NCI-H128 (cell line): ENCODE measurements around the gene CACNA2D4.

Experiments used
- DNase-seq: peaks from one replicate; lab custom pipeline; 2025; ENCODE audit not compliant: unreplicated experiment; lab: John Stamatoyannopoulos, UW

CACNA2D4 gene

DNA sequence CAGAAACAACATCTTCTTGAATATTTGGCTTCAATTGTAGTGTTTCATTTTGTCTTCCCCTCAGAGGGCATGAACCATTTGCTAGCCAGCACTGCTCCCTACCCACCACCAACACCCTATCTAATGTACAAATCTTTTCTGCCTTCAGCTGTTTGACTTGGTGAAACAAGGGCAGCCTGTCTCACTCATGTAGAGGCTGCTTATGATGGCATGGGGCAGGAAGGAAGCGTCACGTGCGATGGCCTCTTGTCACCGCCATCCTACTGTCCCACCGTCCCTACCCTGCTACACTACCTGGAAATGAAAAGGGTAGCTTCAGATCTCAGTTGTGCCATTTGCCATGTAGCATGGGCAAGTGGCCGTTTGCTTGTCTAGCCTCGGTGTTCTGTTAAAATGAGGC lies 128.0 kb downstream of the CACNA2D4 start:
- DNase-seq: no peak

DNA sequence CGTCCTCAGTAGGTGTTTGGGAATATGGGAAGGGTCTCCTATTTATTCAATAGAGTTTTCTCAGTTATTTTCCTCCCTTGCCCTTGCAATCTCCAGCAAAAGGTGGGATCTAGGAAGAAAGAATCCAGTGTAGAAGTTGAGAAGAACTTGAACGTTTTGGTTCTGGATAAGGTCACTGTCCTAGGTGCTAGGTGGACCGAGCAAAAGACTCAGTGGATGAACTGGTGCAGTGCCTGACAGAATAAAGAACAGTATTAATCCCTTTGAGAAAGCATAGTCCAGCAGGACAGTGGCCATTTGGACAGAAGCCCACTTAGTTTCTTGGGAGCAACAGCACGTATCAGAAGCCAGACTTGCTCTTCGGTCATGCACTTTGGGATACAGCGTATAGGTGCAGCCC lies 130.7 kb downstream of the CACNA2D4 start:
- DNase-seq: no peak

DNA sequence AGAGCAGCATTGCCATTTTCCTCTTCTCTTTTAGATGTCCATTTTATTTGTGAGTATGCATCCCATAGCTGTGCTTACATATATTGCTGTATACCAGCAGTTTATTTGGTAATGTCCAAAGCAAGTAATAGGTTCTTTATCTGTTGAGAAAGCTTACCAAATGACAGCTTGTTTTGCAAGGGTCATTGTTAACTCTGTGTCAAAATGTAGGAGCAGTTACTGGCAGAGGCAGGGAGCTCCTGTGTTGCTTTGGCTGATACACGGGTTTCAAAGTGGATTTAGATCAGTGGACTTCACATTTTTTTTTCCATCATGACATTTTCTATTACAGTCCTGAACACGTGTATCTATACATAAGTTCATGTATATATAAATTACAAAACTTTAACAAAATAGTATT lies 136.2 kb downstream of the CACNA2D4 start:
- DNase-seq: no peak

DNA sequence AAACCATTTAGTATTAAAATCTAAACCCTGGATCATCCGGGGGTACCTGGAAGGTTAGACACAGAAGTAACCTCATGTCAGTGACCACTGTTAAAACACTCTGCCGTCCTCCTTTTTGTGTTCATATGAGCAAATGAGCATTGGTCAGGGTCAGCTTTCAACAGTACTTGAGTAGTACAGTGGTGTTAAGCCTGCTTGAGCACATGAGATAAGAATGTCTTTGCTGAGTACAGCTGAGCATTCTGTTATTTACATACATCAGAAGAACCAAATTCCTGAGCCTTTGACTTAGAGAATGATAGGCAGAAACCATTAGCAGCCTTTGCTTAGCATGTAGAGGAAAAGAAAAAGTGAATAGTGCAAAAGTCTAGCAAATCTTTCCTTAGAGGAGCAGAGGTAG lies 136.7 kb downstream of the CACNA2D4 start:
- DNase-seq: no peak

DNA sequence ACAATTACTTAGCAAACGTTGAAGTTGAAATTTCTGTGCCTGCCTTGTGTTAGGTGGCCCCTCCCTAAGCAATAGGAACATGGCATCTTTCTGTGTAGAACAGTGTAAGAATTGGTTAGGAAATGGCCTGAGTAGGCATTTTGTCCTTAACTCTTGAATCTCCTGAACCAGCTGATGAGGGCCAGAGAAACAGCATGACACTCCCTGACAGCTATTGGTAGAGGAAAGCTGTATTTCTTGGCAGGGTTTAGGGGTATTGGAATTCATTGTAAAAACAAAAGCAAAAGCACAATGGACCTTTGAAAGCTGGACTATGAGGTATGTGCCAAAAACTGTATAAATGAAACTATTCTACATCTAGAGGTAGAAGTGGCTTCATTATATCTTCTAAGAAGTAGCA lies 138.7 kb downstream of the CACNA2D4 start:
- no peak for DNase-seq

DNA sequence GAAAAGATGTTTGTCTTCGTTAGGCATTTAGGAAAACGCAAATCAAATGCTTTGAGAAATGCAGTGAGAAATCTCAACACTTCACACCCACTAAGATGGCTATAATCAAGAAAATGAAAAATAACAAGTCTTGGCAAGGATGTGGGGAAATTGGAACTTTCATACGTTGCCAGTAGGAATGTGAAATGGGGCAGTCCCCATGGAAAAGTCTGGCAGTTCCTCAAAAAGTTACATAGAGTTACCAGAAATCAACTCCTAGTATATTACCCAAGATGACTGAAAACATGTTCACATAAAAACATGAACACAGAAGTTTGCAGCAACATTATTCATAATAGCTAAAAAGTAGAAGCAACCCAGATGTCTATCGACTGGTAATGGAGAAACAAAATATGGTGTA lies 139.5 kb downstream of the CACNA2D4 start:
- DNase-seq: no peak

DNA sequence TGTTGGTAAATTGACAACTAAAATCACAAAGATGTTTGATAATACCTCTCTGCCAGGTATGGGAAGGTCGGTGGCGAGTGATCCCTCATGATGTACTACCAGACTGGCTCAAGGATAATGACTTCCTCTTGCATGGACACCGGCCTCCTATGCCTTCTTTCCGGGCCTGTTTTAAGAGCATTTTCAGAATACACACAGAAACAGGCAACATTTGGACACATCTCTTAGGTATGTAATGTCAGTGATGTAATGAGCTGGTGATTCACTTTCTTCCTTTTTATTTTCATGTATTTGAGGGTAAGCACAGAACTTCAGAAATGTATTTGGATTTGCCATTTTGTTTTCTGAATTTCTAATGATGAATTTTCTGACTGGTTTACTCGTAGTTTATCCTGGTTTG lies 140.7 kb downstream of the CACNA2D4 start:
- DNase-seq: no peak

DNA sequence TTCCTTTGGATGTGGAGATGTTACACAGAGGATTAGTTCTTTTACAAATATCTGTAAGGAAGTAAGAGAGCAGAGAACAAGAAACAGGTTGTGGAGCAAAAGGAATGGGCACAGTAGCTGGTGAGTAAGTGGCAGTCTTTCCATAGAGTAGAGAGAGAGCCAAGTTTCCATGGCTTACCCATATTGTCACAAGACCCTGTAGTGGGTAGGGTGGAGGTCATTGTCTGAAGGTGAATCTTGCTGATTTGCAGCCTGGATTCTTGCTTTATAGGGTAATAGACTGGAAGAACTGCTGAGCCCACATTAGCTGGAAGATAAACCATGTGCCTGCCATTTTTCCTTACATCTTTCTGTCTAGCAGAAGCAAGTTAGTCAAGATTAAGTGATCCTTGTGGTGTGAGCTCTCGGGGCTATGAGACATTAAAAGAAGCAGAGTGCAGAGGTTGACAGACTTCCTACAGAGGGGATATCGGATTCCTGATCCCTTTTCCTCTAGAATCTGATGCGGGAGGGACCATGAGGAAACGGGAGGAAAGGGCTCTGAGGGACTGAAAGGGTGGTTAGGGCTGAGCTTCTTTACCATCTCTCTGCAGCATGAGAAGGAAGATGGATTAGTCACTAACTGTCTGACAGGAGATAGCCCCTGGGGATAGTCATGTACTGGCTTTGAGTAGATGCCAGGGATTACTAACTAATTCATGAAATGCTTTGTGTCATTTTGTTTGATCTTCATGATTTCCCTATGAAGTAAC lies 142.1 kb downstream of the CACNA2D4 start:
- DNase-seq: no peak

DNA sequence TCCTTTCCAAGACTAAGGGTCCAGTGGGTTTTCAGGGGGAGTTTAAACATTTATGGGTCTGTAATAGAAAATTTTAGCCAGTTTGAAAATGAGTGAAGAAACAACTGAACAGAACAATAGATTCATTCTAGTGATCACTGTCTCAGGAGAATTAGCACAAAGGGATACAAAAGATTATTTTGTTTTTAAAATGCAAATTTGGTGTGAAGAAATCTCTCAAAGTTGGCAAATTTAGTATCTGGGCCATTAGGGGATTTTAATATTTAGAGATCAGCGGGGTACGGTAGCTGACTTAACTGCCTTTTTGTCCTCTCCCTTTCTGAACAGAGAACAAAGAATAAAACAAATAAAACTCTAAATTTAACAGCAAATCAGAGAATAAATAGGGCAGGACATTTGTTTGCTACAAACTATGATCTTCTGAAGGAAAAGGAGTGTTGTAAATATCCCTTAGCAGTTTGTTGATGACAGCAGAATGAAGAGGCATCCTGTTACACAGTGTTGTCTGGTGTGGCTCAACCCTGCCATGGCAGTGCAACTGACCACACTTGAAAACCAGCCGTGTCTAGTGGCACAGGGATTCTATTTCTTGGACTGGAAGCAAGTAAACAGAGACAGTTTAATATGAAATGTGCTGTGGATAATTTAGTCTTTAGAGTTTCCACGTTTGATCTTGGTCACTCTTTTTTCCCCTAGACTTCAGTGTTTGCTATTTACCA lies 144.4 kb downstream of the CACNA2D4 start:
- DNase-seq: no peak

DNA sequence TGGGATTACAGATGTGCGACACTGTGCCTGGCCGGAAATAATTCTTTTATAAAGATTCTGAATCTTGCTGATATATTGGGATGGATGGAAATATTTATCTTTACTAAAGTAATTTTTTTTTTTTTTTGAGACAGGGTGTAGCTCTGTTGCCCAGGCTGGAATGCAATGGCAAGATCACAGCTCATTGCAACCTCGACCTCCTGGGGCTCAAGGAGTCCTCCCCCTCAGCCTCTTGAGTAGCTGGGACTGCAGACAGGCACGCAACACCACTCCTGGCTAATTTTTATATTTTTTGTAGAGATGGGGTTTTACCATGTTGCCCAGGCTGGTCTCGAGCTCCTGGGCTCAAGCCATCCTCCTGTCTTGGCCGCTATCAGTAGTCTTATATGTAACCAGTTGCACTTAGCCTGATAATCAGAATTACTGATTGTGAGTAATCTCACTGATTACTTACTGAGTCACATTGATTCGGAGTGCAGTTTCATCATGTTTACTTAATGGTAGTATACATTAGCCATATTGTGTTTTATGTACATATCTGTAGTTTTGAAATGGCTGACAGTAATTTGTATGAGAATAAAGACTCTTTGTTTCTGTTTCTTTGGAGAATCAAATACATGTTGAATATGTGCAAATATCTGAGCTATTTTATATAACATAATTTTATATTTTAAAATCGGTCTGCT lies 148.5 kb downstream of the CACNA2D4 start:
- DNase-seq: no peak

DNA sequence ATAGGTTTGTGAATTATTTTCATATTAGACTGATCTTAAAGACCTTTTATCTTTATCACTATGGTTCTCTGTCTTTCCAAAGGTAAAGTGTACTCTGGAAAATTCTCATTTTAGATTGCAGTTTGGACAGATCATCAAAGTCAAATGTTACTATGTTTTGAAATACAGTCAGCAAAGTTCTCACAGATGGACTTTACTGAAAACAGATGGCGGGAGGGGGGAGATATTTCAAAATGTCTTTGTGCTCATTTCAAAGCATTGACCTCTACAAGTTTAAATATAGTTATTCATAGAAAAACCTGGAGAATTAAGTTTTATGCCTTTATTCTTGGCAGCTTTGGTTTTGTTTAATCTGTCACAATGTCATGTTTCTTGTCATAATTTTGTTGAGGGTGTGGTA lies 149.8 kb downstream of the CACNA2D4 start:
- DNase-seq: no peak

DNA sequence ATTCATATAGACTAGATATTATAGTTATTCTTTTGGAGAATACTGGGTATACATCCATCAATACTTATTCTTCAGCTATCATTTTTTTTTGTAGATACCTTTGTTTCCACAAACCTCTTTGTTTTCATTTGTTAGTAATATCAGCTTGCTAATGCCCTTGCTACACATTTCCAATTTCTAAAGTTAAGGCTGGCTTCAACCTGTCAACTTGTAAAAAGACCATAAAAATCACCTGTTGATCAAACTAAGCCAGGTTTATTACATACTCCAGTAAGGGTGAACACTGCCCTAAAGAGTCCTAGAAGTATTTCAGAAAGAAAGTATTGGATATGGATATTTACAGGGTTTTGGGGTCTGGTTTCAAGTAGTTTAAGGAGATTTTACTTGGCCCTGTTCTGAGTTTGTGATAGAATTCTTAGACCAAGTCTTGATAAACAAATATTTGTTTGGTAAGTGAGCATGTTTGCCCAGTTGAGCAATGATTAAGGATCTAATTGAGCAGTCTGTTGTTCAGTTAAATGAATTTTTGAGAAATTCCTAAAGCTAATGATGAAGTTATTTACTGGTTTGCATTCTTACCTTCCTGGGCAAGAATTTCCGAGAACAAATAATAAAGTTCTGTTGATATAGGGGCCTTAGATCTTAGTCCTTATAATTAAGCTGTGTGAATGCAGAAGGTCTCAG lies 150.9 kb downstream of the CACNA2D4 start:
- no peak for DNase-seq

DNA sequence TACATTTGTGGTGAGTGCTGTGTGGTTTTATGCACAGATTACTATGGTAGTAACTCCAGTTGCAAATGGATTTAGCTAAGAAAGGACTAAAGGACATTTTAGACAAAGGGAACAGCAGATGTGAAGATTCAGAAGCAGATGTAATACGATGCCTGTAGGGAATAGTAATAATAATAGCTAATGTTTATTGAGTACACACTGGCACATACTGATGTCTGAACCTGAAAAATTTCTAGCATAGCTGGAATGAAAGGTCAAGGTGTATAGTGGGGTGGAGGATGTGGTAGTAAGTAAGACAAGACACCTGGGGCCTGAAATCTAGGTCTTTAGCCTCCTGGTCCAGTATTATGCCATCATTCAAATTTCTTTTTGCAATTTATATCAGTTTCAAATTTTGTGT lies 152.3 kb downstream of the CACNA2D4 start:
- DNase-seq: no peak

DNA sequence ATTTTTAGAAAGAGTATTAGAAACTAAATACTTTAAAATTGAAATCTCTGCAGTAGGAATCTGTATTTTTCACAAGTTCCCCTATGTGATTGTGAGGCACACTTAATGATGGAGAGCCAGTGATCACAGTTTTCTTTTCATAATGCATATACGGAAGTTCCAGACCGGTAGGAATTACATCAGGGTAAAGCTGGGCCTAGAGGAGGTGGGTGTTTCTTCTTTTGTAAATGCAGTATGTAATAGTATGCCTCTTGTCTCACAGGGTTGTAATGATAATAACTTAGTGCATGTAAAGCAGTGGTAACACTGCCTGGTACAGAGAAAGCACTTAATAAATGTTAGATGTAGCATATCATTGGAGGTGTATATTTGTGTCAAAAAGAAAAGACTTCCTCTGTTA lies 155.3 kb downstream of the CACNA2D4 start:
- DNase-seq: no peak

DNA sequence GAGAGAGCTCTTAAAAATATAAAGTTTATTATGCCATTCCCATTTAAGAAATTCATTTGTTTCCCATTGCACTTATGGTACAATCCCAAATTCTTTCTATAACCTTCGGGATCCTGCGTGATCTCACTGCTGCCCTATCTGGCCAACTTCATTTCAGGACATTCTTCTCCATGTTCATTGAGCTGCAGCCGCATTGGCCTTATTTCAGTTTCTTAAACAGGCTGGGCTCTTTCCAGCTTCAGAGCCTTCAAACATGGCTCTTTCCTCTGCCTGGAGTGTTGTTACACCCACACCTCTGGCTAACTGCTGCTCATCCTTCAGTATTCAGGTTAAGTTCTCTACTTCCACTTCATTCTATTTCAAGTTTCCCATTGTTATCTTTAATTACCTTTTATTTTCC lies 156.6 kb downstream of the CACNA2D4 start:
- DNase-seq: no peak

DNA sequence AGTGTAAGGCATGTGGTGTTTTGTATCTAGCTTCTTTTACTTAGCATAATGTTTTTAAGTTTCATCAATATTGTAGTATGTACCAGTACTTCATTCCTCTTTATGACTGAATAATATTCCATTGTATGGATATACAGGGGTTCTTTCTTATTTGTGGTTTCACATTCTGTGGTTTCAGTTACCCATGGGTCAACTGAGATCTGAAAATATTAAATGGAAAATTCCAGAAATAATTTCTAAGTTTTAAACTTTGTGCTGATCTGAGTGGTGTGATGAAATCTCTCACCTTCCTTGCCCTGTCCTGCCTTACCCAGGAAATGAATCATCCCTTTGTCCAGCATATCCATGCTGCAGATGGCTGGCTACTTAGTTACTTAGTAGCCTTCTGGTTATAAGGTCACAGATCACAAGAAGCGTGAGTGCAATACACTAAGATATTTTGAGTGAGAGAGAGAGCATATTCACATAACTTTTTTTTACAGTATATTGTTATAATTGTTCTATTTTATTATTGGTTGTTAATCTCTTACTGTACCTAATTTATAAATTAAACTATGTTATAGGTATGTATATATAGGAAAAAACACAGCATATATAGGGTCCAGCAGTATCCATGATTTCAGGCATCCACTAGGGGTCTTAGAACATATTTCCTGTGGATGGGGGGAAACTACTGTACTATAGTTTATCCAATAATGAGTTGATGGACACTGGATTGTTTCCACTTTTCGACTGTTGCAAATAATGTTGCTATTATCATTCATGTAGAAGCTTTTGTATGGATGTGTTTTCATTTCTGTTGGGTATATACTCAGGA lies 157.7 kb downstream of the CACNA2D4 start:
- DNase-seq: no peak

DNA sequence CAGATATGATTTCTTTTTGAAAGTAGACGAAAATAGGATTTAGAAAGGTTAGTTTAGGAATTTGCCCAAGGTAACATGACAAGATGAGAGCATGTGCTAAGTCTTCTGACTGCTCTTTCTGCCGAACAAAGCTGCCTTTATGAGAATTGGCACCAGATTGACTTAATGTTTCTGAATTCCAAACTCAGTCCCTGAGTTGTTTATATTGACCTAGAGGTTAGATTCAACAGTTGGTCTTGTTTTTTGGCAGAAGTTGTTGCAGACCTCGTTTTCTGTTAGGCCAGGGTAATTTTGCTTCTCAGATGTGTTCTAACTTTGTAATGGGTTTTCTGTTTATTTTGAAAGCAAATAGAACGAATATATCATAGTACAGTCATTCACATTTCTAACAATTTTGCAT lies 159.6 kb downstream of the CACNA2D4 start:
- DNase-seq: no peak

DNA sequence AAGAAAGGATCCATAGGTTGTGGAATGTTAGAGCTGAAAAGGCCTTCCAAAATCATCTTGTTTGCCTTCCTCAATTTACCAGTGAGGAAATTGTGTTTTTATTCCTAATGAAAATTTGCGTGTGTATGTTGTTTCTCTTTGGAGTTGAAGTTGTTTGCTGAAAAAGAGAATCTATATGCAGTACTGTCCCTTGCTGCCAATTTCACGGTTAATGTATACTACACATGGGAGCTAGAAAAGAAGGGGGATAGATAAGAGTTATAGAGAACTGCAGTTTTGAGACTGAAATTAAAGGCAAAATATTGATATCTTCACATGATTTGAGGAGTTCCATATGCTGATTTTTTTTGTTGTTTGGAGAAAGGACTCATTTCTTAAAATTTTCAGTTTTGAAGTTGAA lies 160.1 kb downstream of the CACNA2D4 start:
- DNase-seq: no peak

DNA sequence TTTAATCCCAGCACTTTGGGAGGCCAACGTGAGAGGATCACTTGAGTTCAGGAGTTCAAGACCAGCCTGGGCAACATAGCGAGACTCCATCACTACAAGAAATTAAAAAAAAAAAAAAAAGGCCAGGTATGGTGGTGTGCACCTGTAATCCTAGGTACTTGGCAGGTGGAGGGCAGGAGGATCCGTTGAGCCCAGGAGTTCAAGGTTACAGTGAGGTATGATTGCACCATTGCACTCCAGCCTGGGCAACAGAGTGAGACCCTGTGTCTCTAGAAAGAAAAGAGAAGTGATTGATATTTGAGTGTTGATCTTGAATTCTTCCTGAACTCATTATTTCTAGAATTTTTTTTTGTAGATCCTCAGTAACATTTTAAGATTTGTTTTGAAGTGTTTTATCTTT lies 168.2 kb downstream of the CACNA2D4 start:
- no peak for DNase-seq

DNA sequence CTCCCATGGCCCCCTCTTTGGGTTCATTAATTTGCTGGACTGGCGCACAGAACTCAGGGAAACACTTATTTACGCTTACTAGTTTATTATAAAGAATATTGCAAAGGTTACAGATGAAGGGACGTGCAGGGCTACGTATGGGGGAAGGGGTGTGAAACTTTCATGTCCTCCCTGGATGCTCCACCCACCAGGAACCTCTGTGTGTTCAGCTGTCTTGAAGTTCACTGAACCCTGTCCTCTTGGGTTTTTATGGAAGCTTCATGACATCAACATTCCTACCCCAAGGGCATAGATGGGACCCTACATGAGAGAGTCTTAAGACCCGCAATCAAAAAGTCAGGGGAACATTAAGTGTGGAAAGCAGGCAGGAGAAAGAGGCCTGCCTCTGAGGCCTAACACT lies 169.4 kb downstream of the CACNA2D4 start:
- DNase-seq: no peak

DNA sequence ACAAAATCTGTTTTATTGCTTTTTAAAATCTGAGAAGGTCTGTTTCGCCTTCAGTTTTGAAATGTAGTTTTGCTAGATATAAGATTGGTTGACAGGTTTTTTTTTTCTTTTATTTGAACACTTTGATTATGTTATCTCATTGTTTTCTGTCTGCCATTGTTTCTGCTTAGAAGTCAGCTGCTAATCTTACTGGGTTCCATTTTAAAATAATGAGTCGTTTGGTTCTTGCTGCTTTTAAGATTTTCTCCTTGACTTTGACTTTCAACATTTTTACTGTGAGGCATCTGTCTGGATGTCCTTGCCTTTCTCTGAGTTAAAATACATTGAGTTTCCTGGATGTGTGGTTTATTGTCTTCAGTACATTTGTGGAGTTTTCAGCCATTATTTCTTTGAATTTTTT lies 170.8 kb downstream of the CACNA2D4 start:
- no peak for DNase-seq
